HG03439 (cell line): ENCODE measurements around the gene CELF4.

Source experiments
- ATAC-seq: cut with Tn5 transposase; IDR thresholded peaks from one replicate; pipeline ENCODE4 v1.9.1; 2021; ENCODE audit warnings: mild to moderate bottlenecking, moderate library complexity; ENCODE audit not compliant: unreplicated experiment

Gene CELF4

DNA sequence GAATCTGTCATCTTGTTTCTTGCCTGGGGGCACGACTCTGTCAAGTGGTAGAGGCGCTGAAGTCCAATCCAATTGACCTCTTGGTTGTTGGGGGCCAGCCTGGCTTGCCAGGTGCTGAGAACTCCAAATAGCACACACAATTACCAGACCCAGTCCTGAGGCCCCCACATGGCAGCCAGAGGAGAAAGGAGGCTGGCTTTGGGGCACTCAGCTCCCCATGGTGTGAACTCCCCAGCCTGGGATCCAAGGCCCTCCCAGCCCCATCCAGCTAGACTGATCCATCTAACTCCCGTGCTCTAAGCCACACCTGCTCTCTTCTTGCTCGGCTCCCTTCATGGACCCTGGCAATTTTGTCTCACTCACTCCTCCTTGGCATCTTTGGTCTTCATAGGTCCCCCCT lies 170.0 kb downstream of the CELF4 start:
- ATAC-seq, result no peak

DNA sequence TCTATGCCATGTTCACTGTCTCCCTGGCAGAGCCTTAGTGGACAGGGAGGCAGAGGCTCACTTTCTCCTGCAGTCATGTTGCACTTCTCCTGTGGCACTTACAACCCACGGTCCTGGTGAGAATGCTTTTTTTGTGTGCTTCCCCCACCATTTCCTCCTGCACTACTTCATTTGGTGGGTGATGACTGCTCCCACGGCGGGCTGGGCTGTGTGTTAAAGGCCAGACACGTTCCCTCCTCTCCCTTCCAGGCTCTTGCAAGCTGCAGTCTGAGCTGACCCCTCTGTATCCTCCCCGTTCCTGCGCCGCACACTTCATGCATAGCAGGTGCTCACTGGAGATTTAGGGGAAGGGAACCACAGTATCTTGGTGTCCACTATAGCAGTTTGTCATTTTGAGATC lies 170.5 kb downstream of the CELF4 start:
- ATAC-seq, result no peak

DNA sequence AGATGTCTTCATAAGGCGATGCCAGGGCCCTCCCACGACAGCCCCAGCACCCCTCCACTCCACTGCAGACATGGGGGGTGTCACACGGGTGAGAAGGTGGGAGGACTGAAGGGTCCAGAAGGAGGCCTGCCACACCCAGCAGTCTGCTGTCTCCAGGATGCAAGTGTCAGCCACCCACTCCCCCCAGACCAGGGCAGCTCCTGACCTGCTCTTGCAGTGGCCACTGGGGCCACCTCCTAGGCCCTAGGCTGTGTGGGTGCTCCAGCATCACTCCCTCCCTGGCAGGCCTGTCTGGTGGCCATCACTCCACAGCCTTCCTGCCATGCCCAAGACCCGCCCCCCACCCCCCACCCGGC lies 171.0 kb downstream of the CELF4 start:
- no peak for ATAC-seq

DNA sequence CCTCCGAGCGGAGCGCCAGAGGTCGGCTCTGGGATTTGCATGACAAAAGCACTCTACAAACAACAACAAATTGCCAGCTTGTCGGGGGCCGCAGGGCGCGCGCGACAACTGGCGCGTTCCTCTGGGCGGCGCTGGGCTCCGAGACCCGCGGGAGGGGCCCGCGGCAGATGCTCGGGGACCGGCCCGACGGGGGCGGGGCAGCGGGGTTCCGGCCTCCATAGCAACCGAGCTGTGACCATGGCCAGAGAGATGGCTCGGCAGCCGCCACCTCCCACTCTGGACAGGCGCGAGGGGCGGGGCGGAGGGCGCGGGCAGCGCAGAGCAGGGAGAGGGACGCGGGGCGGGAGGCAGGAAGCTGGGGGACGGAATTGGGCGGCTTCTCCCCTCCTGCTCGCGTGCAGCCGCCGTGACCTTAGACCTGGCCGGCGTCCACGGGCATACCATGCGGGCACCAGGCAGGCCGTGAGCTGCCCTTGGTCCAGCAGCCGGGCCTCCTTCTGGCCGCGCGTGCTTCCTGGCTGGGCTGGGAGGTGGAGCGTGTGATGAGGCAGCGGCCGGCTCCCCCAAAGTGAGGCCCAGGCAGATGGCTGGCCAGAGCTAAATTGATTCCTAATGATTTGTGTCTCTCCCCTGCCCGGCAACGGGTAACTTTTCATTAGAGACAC lies 171.5 kb downstream of the CELF4 start:
- no peak for ATAC-seq

DNA sequence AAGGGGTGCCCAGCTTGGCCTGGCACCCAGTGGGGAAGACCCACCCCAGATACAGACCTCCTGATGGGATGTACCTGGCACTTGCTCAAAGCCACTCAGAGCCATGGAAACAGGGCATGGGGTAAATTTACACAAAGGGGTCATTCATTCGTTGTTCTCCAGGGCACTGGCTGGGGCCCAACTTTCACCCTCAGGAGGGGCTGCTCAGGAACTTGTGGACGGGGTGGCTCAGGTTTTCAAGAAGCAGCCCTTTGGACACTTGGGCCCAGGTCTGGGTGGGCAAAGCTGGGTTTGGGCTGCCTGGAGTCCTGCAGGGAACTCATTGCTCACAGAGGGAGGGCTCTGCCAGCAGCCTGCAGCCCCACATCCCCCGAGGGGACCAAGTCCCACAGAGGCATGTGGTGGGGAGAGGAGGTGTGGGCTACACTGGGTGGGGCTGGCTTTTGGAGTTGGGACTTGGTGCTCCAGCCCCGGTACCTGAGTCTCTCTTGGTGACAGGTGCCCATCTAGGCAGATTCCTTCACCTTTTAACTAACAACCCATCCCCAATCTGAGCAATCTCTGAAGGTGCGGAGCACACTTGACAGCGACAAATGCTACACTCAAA lies 172.3 kb downstream of the CELF4 start:
- no peak for ATAC-seq

DNA sequence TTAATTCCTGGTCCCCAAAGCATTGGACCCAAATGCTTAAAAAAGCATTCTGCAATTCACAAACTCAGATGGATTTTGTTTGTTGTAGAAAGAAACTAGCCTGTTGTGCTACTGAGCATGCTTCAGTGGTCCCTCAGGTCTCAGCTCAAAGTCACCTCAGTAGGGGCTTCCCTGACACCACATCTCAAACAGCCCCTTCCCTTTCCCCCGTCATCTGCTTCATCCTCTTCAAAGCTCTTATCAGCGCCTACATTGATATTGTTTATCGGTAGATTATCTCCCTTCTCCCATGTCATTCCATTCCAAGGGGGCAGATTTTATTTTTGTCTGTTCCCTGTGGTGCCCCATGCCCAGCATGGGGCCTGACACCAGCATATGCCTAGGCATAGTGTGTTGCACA lies 172.9 kb downstream of the CELF4 start:
- no peak for ATAC-seq

DNA sequence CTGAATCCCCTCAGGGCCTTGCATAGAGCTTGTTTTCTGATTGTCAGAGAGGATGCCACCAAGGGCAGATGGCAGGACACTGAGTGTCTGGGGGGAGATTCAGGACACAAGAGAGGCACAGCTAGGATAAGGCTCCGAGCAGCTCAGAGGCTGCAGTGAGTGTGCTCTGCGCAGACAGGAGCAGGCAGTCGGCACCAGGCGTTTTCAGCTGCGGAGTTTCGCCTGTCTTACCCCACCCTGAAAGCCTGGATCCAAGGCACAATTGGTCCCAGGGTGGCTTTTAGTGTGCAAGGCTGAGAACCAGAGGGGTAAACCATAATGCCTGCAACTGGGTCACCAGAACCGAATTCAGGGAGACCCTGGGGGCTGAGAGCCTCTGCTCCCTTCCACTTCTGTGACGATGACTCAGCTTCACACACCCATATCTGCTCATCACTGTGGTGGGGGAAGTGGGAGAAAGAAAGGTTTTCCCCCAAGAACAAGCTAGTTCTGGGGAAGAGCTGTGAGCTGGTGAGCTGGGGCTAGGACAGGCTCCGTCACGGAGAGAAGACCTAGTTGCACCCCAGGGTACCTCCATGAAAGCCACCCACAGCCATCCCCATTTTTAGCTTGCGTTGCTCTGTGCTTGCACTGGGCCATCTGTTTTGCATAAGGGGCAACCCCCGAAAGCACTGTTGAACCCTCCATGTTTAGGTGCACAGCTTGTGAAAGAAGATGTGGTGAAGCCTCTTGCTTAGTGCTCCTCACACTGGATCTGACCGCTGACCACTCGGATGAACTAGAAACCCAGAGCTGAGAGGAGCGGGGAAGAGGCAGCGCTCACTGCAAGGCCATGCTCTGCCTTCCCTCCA lies 173.7 kb downstream of the CELF4 start:
- ATAC-seq, result peak; percentile 81

DNA sequence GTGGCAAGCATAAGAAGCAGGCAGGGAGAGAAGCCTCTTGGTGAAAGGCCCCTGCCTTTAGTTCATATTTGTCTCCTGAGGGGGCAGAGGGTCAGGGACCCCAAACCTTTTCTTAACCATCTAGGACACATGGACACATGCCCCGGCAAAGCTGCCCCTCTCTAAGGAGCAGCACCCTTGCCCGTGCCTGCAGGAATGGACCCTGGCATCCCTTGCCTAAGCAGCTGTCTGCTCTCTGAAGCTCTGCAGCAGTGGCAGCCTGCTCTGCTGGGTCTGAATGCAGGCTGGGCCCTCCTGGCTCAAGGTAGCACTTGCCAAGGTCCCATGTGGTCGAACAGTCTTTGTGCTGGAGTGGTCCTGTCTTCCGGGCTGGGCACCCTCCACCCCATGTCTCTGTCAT lies 174.4 kb downstream of the CELF4 start:
- ATAC-seq, result no peak

DNA sequence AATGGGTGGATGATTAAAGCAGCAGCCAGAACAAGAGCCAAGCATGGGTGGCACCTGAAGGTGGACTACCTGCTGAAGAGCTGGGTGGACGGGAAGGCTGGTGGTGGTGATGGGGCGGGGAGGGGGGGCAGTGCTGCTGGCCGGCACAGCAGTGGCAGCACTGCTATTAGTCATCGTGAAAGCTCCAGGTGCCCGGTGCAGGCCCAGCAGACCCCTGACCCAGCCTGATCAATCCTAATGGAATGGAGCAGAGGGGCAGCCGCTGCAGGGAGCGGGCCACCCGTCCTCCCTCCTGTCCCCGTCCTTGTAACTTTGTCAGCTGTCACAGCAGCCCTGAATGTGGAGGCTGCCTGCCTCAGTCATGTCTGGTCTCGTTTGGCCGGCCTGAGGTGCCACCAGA lies 174.9 kb downstream of the CELF4 start:
- ATAC-seq, result no peak

DNA sequence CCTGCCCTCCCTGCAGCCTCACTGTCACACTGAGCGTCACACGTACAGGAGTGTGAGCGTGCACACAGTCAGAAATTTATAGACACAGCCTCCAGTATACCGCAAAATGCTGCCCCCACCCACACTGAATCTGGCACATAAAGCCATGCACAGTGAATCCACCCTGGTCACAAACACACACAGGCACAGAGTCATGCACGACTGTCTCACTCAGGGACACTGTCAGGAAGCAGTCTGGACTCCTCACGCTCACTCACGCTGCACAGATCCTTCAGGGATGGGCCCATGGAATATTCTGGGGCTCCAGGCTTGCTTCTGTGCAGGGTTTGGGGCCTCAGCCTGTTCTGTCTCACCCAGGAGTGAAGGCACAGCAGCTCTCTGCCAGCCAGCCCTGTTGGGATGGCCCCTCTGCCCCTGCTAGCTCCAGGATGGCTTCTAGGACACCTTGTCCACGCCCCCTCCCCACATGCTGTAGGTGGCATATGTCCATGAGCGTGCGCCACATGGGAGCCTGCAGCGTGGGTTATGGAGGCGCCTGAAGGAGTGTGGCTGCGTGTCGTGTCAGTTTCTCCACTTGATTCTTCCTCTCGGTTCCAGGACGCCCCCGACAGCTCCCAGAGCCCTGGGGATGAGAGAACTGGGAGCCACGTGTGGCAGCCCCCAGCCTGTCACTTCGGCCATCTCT lies 175.8 kb downstream of the CELF4 start:
- ATAC-seq, result no peak

DNA sequence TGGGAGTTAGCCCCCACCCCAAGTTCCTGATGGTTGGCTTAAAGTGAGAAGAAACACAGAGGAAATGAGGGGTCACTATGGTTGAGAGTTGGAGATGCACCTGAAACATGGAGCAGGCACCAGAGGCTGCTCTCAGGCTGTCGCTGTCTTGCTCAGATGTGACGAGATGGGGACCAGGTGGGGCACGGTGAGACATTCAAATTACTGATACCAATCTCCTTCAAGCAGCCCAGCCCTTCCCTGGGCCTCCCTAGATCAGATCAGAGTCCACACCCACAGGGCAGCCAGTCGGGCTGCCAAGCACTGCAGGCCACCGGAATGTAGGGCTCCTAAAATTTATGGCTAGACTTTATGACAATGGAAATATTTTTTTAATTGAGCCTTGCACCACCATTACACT lies 176.6 kb downstream of the CELF4 start:
- ATAC-seq, result no peak

DNA sequence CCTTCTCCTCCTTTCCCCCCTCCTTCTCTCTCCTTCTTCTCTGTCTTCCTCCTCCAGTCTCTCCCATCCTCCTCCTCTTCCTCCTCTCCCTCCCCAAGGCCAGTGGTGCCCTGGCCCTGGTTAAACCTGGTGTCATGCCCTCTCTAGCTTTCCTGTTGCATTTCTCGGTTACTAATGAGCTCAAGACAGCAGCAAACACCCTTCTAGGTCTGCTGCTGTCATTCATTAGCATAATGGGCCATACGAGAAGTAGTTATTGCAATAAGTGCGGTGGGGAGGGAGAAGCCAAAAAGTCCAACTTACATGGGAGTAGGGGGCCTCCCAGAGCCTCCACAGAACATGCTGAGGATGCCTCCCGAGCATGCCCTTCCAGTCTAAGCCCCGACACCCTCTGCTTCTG lies 177.2 kb downstream of the CELF4 start:
- ATAC-seq, result no peak

DNA sequence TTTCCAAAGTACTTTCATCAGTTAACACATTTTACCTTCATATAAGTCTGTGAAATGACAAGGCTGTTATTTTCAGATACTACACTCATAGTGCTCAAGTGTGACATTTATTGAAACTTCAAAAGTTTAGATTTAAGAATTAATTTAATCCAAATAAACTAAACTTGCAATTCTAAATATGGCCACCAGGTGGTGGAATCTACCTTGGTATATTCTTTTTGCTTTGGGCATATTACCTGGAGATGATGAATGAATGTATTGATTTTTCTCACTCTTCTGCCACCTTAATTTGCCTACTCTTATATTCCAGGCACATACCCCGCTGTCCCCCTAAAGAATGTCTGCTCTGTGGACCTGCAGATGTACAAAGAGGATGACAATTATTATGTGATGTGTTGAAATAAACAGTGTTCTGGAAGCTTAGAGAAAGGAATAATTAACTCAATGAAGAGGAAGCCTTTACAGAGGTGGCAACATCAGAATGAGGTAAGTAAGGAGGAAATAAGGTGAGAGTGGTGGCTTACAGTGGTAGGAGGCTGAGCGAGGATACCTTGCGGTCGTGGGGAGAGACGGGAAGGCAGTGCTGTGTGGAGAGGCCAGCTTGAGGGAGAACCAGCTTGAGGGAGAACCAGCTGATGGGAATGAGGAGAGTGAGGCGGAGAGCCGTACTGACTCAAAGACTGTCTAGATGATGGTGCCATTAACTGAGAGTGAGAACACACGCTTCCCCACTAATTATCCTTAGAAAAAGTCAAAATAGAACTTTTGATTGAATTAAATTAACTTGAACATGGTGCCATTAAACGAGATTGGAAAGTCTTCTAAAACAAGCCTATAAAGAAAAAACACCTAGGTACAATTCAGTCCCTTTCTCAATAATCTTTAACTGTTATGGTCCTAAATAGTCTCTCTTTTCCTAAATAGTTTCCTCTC lies 179.5 kb downstream of the CELF4 start:
- ATAC-seq, result no peak

DNA sequence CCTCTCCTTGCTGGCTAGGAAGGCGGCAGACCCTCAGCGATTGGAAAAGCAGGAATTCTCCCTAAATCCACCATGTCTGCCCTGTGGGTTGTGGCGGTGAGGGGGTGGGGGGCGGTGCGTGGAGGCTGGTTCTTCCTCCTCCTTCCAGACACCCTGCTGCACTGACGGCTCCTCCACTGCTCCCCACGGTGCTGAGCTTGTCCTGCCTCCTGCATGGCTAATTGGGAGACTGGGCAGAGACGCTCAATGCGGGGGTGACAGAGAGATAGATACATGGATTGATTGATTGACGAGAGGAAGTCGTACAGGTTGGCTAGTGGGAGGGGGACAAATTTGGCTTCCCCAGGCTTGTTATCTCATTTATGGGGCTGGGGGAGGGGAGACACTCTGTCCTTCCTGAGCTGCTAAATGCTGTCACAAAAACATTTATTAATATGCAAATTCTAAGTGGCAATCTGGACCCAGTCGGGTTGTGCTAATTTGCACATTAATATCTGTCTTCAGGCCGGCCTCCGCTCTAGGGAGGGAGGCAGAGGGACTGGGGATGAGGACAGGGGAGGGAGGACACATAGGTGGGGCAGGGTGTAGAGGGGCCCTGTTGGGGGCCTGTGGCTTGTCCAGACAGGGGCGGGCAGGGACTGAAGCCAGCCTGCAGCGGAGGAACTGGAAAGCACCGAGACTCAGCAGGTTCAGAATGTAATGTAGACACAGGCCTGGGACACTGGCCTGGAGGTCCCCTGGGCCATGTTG lies 181.6 kb downstream of the CELF4 start:
- ATAC-seq, result no peak

DNA sequence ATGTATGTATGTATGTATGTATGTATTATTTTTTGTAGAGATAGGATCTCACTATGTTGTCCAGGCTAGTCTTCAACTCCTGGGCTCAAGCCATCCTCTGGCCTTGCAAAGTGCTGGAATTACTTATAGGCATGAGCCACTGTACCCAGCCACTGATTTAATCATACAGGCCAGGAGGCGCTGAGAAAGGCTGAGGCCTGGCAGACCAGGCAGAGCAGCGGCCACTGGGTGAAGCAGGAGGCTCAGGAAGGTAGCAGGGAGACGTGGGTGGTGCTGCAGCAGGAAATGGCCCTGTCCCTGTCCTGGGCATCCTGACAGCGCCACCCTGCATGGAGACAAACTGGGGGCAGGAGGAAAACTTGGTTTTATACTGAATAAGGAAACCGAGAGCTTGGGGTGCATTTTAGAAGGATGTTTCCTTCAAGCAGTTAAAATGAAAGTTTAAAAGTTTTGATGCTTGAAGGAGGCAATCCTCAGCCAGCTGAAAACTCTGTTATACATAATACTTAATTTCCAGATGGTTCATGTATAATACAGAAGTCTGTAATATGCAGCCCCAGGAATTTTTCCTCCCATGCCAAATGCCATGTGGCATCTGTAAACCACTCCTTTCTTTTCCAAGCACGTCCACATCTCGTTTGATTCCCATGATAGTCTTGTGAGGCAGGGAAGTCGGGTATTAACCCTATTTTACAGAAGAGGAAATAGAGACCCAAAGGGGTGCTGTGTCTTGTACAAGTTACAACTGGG lies 182.4 kb downstream of the CELF4 start:
- no peak for ATAC-seq

DNA sequence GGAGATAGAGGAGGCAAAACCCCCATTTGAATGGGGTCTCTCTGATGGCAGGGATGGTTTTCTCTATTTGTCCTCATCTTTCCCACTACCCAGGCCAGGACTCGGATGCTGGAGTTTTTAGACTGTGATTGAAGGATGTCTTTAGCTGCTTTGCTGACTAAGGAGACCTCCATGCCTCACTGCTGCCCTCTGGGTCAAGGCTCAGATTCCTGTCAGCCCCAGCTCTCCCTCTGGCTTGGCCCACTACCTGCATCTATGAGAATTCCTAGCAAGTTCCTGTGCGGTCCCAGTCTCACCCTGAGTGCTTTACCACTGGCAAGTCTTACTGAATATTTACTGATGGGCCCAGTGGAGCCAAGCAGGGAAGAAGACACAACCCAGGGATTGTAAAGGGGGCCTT lies 184.0 kb downstream of the CELF4 start:
- no peak for ATAC-seq

DNA sequence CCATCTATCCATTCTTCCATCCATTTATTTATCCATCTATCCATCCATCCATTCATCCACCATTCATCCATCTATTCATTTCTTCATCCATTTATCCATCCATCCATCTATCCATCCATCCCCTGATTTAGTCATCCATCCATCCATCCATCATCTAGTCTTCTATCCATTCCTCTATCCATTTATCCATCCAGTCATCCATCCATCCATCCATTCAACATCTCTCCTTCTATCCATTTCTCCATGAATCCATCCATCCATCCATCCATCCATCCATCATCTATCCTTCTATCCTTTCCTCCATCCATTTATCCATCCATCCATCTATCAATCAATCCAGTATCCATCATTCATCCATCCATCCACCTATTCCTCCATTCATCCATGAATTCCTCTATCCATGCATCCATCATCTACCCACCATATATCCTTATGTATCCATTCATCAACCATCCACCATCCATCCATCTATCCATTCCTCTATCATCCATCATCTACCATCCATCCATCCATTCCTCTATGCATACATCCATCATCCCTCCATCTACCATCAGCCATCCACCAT lies 185.0 kb downstream of the CELF4 start:
- no peak for ATAC-seq

DNA sequence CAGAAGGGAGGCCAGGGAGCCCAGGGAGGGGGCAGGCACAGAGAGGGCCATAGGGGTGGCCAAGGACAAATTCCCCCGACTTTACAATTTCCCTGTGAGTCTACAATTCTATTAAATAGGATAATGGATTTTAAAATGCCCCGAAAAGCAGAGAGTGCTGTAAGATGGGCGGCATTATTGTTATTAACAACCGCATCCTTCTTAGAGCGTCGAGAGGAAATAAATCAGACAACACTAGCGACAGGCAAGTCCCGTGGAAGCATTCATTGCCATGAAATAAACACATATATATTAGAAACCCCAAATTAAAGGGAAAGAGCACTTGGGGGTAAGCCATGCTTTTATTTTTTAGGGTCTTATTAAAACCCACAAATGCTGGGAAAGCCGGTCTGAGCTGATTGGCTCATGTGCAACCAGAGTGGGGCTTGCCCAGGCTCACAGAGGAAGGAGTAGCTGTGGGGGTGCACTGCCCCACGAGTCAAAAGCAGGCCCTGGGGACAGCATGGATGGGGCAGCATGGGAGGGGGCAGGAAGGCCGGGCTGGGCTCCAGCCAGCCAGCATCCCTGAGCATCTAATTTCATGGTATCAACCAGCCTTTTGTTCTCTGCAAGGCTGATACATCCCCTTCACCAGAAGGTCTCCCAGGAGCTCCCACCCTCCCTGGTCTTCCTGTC lies 187.1 kb downstream of the CELF4 start:
- no peak for ATAC-seq
